Muscle of back (tissue), 11 donors: ENCODE measurements around the gene IKZF2. TPM values are rescaled to one million over a fixed set of nuclear protein-coding genes. Genes with fewer than 3 reads are reported as not detected.
A peak's percentile ranks its signal among the peaks of the same experiment; 100 is the strongest.

Source experiments
- DNase-seq, 3 donors: peaks; one replicate each; pipeline versions ENCODE4 v3.0.0 to v3.0.0-alpha.2; 2013
- polyA plus RNA-seq, 10 donors: library from polyadenylated mRNA; unstranded; fragments of 120-200 nt; gene quantifications; one replicate each; pipeline ENCODE4 v1.2.1, GENCODE V29; 2013; ENCODE audit not compliant: insufficient read length in 10 of 10

Gene IKZF2
- polyA plus RNA-seq, 10 donors = 3.0 to 5.4 (median 3.8) TPM

GRCh38 chr2:213101692-213102460 is 49.5 kb downstream of the IKZF2 start:
- no peak for DNase-seq

GRCh38 chr2:213101109-213101508 is 50.3 kb downstream of the IKZF2 start:
- DNase-seq = no peak

GRCh38 chr2:213098612-213099011 is 52.8 kb downstream of the IKZF2 start:
- no peak for DNase-seq

GRCh38 chr2:213091765-213092164 is 59.6 kb downstream of the IKZF2 start:
- DNase-seq = no peak

GRCh38 chr2:213090772-213091171 is 60.6 kb downstream of the IKZF2 start:
- no peak for DNase-seq

GRCh38 chr2:213089438-213089837 is 62.0 kb downstream of the IKZF2 start:
- DNase-seq = no peak

- no peak for DNase-seq
Observed at GRCh38 chr2:213087040-213087439, 64.4 kb downstream of the IKZF2 start.

- DNase-seq = peak in 1 of 3 donors; percentile 14
Observed at GRCh38 chr2:213086571-213086970, 64.8 kb downstream of the IKZF2 start.

- no peak for DNase-seq
Observed at GRCh38 chr2:213086050-213086449, 65.4 kb downstream of the IKZF2 start.

GRCh38 chr2:213085538-213085937 is 65.9 kb downstream of the IKZF2 start:
- DNase-seq = no peak

GRCh38 chr2:213084261-213084660 is 67.2 kb downstream of the IKZF2 start:
- no peak for DNase-seq

- DNase-seq = no peak
Observed at GRCh38 chr2:213080969-213081617, 70.3 kb downstream of the IKZF2 start.

- DNase-seq = no peak
Observed at GRCh38 chr2:213079756-213080155, 71.7 kb downstream of the IKZF2 start.

- DNase-seq = no peak
Observed at GRCh38 chr2:213078686-213079085, 72.7 kb downstream of the IKZF2 start.

- no peak for DNase-seq
Observed at GRCh38 chr2:213069531-213069930, 81.9 kb downstream of the IKZF2 start.

- no peak for DNase-seq
Observed at GRCh38 chr2:213068676-213069359, 82.6 kb downstream of the IKZF2 start.

GRCh38 chr2:213067888-213068287 is 83.5 kb downstream of the IKZF2 start:
- DNase-seq = no peak

GRCh38 chr2:213066443-213066743 is 85.0 kb downstream of the IKZF2 start:
- no peak for DNase-seq

- DNase-seq = peak in 1 of 3 donors; percentile 10
Observed at GRCh38 chr2:213065583-213066442, 85.6 kb downstream of the IKZF2 start.

GRCh38 chr2:213064099-213064498 is 87.3 kb downstream of the IKZF2 start:
- no peak for DNase-seq

- DNase-seq = no peak
Observed at GRCh38 chr2:213057977-213058376, 93.4 kb downstream of the IKZF2 start.

- DNase-seq = no peak
Observed at GRCh38 chr2:213046431-213046830, 105.0 kb downstream of the IKZF2 start.
